ENCODE results near the gene GALNS.
"Not testable (repeated sequence)": the region's sequence is repeated elsewhere in the genome, so short reads cannot be mapped to it uniquely, and the experiment has no call there.

Gene GALNS

DNA sequence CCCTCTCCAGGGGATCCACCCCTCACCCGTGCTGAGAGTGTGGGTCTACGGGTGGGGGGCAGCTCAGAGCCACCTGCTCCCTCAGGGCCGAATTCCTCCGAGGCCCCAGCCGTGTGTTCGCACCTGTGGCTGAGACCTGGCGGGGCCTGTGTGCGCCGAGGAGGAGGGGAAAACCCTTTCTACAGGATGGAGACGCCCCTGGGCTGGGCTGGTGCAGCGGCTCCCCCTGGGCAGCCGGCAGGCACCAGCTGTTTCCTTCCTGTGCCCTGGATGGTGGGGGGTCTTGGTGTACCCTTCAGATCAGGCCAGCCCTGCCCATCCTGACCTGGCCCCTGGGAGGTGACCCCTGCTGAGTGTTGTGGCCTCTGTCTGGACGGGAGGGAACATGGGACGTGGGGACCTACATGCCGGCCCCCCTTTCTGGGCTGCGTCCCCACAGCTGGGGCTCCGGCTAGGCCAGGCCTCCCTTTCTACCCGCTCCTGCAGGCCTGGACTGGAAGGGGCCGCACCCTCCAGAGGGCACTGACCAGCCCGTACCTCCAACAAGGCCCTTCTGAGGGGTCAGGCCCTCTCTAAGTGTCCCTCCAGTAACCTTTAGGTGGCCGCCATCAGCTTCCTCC, 38.0 kb upstream of the GALNS start:
- Mint-ChIP-seq H3K27me3 (no peaks in the 10 kb centered on the region), H3K4me3 (no peak overlapping the region), H3K27ac (no peak overlapping the region), H3K4me1 (ENCODE audit: low read depth) (no peaks in the 10 kb centered on the region), H3K9me3 (no peaks in the 10 kb centered on the region), H3K36me3 (ENCODE audit: low read depth) (no peaks in the 10 kb centered on the region)
- DNase-seq, result no peak

GRCh38 chr16:88894266-88894665, 37.5 kb upstream of the GALNS start:
- not testable (repeated sequence) for H3K27me3 Mint-ChIP-seq; H3K9me3 Mint-ChIP-seq; H3K4me3 Mint-ChIP-seq; H3K27ac Mint-ChIP-seq; H3K36me3 Mint-ChIP-seq (ENCODE audit: low read depth); DNase-seq; H3K4me1 Mint-ChIP-seq (ENCODE audit: low read depth)

- Mint-ChIP-seq H3K36me3 (ENCODE audit: low read depth) (no peaks in the 10 kb centered on the region), H3K9me3 (no peaks in the 10 kb centered on the region)
Observed at GRCh38 chr16:88893127-88893968, 36.6 kb upstream of the GALNS start.

GRCh38 chr16:88892065-88892464, 35.3 kb upstream of the GALNS start:
- Mint-ChIP-seq H3K27me3 (no peaks in the 10 kb centered on the region), H3K4me1 (ENCODE audit: low read depth) (no peaks in the 10 kb centered on the region), H3K27ac (no peak overlapping the region), H3K36me3 (ENCODE audit: low read depth) (no peaks in the 10 kb centered on the region), H3K4me3 (no peak overlapping the region), H3K9me3 (no peaks in the 10 kb centered on the region)
- DNase-seq, result no peak

More at GRCh38 chr16:88893127-88893968, 36.6 kb upstream of the GALNS start:
- H3K27ac Mint-ChIP-seq, result no peak overlapping the region
- no peaks in the 10 kb centered on the region for H3K27me3 Mint-ChIP-seq
- H3K4me3 Mint-ChIP-seq, result no peak overlapping the region
- no peak for DNase-seq
- H3K4me1 Mint-ChIP-seq (ENCODE audit: low read depth), result no peaks in the 10 kb centered on the region

DNA sequence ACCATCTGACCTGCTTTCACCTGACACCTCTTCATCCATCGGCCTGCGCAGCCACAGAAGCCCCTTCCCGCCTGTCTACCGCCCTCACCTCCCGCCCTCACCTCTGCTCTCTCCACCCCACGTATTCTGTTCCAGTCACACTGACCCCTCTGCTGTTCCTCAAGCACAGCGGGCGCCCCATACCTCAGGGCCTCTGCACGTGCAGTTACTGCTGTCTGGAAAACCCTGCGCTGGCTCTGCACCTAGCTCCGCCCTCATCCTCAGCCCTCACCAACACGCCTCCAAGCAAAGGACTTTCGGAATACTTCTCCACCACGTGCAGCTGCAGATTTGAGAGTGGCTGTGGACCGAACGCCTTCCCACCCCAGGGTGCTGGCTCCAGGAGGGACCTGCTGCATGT, 34.3 kb upstream of the GALNS start:
- no peak for DNase-seq
- no peak overlapping the region for H3K27ac Mint-ChIP-seq
- no peaks in the 10 kb centered on the region for H3K27me3 Mint-ChIP-seq
- H3K9me3 Mint-ChIP-seq, result no peaks in the 10 kb centered on the region
- no peaks in the 10 kb centered on the region for H3K36me3 Mint-ChIP-seq (ENCODE audit: low read depth)
- H3K4me3 Mint-ChIP-seq, result no peak overlapping the region
- H3K4me1 Mint-ChIP-seq (ENCODE audit: low read depth), result no peaks in the 10 kb centered on the region

DNA sequence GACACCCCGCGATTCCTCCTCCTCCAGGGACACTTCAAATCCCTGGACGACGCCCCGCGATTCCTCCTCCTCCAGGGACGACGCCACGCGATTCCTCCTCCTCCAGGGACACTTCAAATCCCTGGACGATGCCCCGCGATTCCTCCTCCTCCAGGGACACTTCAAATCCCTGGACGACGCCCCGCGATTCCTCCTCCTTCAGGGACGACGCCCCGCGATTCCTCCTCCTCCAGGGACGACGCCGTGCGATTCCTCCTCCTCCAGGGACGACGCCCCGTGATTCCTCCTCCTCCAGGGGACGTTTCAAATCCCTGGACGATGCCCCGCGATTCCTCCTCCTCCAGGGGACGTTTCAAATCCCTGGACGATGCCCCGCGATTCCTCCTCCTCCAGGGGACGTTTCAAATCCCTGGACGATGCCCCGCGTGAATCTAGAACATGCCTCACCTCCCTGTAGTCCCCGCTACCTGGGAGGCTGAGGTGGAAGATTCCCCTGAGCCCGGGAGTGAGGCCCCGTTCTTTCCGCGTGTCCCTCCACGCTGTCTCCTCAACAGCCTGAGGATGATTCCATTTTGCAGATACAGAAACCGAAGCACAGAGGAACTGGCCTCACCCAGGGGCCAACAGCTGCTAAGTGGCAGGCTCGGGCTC, 33.1 kb upstream of the GALNS start:
- H3K27ac Mint-ChIP-seq; H3K27me3 Mint-ChIP-seq; H3K4me1 Mint-ChIP-seq (ENCODE audit: low read depth); H3K36me3 Mint-ChIP-seq (ENCODE audit: low read depth); H3K4me3 Mint-ChIP-seq; H3K9me3 Mint-ChIP-seq; DNase-seq: not testable (repeated sequence)

DNA sequence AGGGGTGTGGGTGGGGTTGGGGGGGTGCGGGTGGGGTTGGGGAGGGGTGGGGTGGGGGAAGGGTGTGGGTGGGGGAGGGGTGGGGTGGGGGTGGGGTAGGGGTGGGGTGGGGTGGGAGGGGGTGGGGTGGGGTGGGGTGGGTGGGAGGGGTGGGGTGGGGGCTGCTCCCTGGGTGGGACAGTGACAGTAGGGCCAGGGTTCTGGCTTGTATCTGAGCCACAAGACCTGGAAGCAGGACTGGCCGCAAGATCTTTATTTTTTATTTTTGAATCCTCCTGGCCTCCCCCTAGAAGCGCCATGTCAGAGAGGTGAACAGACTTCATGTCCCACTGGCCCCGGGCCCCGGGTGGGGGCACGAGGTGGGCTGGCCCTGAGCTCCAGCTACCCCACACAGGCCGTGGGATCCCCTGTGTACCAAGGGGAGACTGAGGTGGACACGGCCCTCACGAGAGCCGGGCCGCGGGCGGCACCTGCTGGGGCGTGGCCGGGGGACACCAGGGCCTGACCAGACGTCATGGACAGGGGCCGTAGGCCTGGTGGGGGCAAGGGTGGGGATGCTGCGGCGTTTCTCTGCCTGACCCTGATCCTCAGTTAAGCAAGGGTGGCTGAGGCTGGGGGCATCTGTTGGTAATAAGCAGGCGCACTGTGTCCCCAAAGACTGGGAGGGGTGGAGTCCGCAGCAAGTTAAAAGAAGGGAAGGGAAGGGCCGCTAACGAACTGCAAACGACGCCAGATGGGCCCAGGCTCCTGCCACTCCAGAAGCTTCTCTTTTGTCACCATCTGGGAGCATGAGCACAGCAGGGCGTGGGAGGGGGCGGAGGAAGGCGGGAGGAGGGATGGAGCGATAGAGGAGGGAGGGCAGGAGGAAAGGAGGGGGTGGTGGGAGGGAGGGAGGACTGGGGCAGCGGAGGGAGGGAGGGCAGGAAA, 32.0 kb upstream of the GALNS start:
- no peak overlapping the region for H3K4me3 Mint-ChIP-seq
- H3K27me3 Mint-ChIP-seq, result no peaks in the 10 kb centered on the region
- H3K4me1 Mint-ChIP-seq (ENCODE audit: low read depth), result no peaks in the 10 kb centered on the region
- DNase-seq, result no peak
- no peaks in the 10 kb centered on the region for H3K36me3 Mint-ChIP-seq (ENCODE audit: low read depth)
- no peak overlapping the region for H3K27ac Mint-ChIP-seq
- H3K9me3 Mint-ChIP-seq, result no peaks in the 10 kb centered on the region

DNA sequence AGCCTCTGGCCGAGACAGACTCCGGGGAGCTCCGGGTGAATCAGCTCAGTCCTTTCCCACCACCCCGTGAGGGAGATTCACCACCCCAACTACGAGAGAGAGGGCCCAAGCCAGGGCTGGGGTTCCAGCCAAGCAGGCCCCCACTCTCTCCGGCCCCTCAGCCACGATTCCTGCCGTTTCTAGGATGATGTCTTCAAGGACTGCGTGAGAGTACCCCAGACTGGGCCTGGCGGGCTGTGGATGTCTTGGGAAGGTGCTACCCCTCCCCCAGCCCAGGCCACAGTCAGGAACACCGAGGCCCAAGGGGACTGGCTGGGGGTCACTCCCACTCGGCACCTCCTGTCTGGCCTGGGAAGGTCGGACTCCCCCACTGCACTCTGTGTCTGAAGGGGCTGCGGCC, 31.3 kb upstream of the GALNS start:
- no peaks in the 10 kb centered on the region for H3K36me3 Mint-ChIP-seq (ENCODE audit: low read depth)
- no peaks in the 10 kb centered on the region for H3K27me3 Mint-ChIP-seq
- DNase-seq, result no peak
- no peak overlapping the region for H3K27ac Mint-ChIP-seq
- H3K4me1 Mint-ChIP-seq (ENCODE audit: low read depth), result no peaks in the 10 kb centered on the region
- no peaks in the 10 kb centered on the region for H3K9me3 Mint-ChIP-seq
- no peak overlapping the region for H3K4me3 Mint-ChIP-seq

DNA sequence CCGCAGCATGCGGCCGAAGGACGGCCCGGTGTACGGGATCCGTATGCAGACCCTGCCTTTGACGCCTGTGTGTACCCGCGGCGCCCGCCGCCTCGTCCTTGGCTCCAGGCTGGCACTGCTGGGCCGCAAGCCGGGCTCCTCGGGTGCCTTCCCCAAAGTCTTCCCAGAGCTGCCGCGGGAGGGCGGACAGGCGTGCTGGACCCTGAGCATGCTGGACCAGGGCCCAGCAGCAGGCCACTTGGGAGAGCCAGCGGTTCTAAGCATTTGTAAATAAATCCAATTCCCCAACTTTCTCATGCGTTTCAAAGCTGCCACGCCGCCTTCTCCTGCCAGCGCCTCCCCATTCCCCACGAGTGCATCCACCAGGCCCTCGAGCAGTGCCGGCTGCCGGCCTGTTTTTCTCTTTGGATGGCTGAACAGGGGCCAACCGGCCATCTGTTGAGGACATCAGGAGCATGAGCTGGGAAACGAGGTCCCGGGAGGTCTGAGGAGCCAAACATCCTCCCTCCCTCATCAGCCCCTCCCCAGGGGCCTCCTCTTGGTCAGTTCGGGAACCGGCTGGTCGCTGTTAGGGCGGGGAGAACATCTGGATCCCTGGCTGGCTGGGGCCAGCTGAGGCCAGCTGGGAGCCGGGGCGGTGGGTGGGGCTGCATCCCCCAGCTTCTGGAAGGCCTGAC, 30.2 kb upstream of the GALNS start:
- no peaks in the 10 kb centered on the region for H3K27me3 Mint-ChIP-seq

GRCh38 chr16:88886420-88886844, 29.7 kb upstream of the GALNS start:
- H3K27me3 Mint-ChIP-seq, result no peaks in the 10 kb centered on the region
- H3K36me3 Mint-ChIP-seq (ENCODE audit: low read depth), result no peaks in the 10 kb centered on the region
- H3K27ac Mint-ChIP-seq, result no peak overlapping the region
- H3K4me1 Mint-ChIP-seq (ENCODE audit: low read depth), result peaks cover 2% of the 10 kb centered on the region
- no peak overlapping the region for H3K4me3 Mint-ChIP-seq
- H3K9me3 Mint-ChIP-seq, result no peaks in the 10 kb centered on the region
- no peak for DNase-seq

More for the DNA sequence above, 30.2 kb upstream of the GALNS start:
- H3K4me1 Mint-ChIP-seq (ENCODE audit: low read depth), result peaks cover 2% of the 10 kb centered on the region
- no peaks in the 10 kb centered on the region for H3K9me3 Mint-ChIP-seq
- H3K27ac Mint-ChIP-seq, result no peak overlapping the region
- H3K36me3 Mint-ChIP-seq (ENCODE audit: low read depth), result no peaks in the 10 kb centered on the region
- no peak for DNase-seq
- no peak overlapping the region for H3K4me3 Mint-ChIP-seq

GRCh38 chr16:88885693-88886280, 29.0 kb upstream of the GALNS start:
- peaks cover 2% of the 10 kb centered on the region for H3K4me1 Mint-ChIP-seq (ENCODE audit: low read depth)
- H3K27ac Mint-ChIP-seq, result no peak overlapping the region
- no peaks in the 10 kb centered on the region for H3K36me3 Mint-ChIP-seq (ENCODE audit: low read depth)
- H3K4me3 Mint-ChIP-seq, result no peak overlapping the region
- no peaks in the 10 kb centered on the region for H3K9me3 Mint-ChIP-seq
- DNase-seq, result no peak
- H3K27me3 Mint-ChIP-seq, result no peaks in the 10 kb centered on the region

- Mint-ChIP-seq H3K27me3 (no peaks in the 10 kb centered on the region), H3K9me3 (no peaks in the 10 kb centered on the region), H3K36me3 (ENCODE audit: low read depth) (no peaks in the 10 kb centered on the region), H3K27ac (no peak overlapping the region), H3K4me3 (no peak overlapping the region), H3K4me1 (ENCODE audit: low read depth) (peaks cover 2% of the 10 kb centered on the region)
- no peak for DNase-seq
Observed at GRCh38 chr16:88884569-88885271, 28.0 kb upstream of the GALNS start.

GRCh38 chr16:88883946-88884345, 27.2 kb upstream of the GALNS start:
- H3K27me3 Mint-ChIP-seq, result no peaks in the 10 kb centered on the region
- no peak overlapping the region for H3K27ac Mint-ChIP-seq
- DNase-seq, result no peak
- H3K9me3 Mint-ChIP-seq, result no peaks in the 10 kb centered on the region
- H3K4me3 Mint-ChIP-seq, result no peak overlapping the region
- peaks cover 2% of the 10 kb centered on the region for H3K4me1 Mint-ChIP-seq (ENCODE audit: low read depth)
- no peaks in the 10 kb centered on the region for H3K36me3 Mint-ChIP-seq (ENCODE audit: low read depth)
